NOMO-1 (cell line): ENCODE measurements around the gene PLK5.

Source experiments
- DNase-seq, 2 experiments: peaks; one replicate each; lab custom pipeline; 2025; ENCODE audit not compliant: unreplicated experiment in 2 of 2; lab: John Stamatoyannopoulos, UW

Gene PLK5

DNA sequence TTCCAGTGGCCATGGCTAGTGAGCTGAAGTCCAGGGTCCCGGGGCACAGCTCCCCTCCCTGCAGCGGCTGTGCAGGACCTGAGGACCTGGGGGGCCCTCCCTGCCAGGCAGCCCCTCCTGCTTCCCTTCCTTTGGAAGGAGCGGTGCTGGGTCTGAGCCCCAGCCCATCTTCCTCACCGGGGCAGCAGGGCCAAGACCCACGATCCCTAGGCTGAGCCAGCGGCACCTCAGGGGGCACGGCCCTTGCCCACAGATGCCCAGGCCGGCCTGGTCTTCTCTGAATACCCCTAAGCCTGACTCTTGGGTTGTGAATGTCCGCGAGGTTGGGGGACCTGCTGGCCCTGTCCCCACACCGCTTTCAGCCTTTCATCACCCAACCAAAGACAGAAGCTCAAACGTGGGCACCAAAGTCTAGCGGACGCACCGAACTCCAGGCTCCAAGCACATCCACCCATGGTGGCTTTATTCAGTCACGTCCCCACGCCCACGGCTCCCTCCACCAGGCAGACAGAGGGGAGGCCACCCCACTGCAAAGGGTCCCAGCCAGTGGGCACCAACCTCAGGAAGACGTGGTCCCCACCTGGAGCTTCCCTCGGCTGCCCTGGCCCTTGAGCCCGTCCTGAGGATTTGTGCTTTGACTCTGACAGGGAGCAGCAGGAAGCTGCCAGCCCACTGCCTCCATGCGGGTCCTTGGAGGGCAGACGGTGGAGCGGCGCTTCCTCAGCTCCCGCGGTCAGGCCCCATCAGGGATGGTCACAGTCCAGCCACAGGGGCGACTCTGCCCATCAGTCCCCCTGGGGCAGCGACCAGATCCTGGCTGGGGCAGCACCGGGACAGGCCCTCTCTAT, 52.6 kb downstream of the PLK5 start:
- DNase-seq, result no peak

DNA sequence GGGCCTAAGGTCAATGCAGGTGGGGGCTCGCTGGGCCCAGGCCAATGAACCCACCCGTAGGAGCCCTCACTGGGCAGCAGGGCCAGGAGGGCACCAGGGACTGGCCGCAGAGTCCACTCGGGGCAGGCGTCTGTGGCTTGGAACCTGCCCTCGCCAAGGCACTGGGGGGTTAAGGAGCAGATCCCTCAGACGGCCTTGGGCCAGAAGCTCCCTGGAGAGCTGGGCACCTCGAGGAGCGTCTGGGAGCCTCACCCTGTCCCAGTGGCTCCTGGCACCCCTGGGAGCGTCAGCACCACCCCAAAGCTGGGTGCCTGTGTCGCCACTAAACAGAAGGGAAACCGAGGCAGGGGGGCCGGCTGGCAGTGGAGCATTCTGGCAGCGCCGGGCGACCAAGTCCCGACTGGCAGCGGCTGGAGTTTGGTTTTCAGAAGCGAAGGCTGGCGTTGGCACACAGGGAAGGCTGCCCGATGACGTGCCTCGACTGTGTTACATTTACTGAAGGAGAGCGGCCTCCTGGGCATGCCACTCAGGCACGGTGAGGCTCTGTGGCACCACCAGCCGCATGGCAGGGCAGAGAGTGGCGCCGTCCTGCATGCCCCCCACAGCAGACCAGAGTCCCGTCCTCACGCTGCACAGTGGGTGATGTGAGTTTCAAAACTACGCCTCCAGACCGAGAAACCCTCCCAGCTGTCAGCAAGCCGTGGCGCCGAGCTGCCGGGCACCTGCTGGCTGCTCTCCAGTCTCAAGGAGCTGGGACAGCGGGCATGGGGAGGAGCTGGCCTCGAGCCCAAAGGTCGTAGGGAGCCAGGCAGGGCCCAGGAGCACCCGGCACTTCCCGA, 53.4 kb downstream of the PLK5 start:
- no peak for DNase-seq

- no peak for DNase-seq
Measured at GRCh38 chr19:1577929-1578618, 54.2 kb downstream of the PLK5 start.

DNA sequence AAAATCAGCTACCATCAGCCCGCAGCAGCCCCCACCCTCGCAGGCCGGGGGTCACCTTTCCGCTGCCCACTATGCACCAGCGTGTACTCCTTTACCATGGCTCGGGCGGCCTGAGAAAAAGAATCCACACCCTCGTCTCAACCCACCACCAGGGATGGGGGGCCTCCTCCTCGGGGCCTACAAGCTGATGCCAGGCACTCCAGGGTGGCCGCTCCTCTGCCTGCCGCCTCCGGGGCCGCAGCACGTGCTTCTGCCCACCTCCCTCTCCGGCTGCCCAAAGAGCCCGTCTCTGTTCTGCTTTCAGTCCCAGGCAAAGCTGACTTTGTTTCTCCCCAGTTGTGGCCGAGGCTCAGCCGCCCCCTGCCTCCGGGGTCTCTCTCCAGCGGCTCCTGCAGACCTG, 55.3 kb downstream of the PLK5 start:
- no peak for DNase-seq

DNA sequence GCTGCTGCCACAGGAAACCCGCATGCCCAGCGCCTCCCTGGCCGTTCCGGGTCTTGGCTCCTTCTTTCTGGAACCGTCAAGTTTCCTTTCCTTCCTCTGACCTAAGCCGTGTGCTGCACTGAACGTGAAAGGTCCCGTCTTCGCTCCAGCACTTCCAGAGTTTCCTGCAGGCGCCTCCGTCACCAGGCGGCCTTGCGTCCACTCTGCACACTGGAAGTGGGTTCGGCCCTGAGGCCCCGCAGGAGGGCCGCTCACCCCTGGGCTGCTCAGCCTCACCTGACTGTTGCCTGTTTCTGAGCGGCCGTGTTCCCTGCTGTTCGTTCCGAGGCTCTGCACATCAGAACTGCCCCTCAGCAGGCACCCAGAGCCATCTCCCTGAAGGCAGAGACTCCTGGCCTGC, 56.5 kb downstream of the PLK5 start:
- no peak for DNase-seq

GRCh38 chr19:1580957-1581356, 57.1 kb downstream of the PLK5 start:
- DNase-seq, result no peak

GRCh38 chr19:1582201-1582600, 58.3 kb downstream of the PLK5 start:
- no peak for DNase-seq

DNA sequence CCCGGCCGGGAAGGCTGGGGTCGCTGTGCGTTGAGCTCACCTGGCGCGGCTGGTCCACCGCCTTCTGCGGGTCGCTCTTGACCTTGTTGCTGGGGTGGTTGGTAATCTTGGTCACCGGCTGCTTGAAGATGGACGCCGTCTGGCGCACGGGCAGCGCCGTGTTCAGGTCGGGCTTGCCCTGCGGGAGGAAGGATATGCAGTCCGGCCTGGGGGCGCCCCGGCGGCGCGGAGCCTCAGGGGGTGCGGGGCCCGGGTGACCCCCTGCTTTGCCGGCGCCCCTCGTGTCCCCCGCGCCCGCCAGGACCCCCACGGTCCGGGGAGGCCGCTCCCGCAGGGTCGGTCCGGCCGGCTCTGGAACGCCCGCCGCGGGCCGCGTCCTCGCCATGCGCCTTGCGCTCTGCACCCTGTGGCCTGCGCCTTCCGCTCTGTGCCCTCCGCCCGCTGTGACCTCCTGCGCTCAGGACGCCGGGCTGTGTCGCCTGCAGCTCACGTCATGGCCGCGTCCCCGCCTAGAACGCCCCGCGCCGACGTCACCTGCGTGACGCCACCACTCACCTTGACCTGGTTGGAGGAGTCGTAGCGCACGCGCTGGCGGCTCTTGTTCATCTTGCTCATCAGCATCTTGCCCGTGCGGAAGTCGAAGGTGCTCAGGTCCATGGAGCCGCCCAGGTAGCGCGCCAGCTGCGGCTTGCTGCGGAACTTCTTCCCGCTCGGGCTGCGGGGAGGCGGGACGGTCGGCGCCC, 60.8 kb downstream of the PLK5 start:
- no peak for DNase-seq

DNA sequence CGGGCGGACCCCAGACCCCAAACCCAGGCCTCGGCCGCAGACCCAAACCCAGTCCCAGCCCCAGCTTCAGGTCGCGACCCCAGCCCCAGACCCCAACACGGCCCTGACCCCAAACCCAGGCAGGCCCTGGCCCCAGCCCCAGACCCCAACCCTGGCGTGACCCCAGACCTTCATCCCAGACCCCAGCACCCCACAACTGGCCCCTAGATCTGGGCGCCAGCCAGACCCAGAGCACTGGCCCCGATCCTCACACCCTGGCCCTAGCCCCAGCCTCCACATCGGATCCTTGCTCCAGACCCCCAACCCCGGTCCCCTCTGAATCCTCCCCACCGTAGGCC, 61.3 kb downstream of the PLK5 start:
- no peak for DNase-seq
